Keratinocyte (primary cell): ENCODE data around the gene ABCC8.

Experiments used
- EZH2 ChIP-seq: IDR thresholded peaks from one replicate; pipeline ENCODE4 v1.6.1; 2012; ENCODE audit warnings: inconsistent platforms, mild to moderate bottlenecking, low read length, moderate library complexity
- TF ChIP-seq, protein P1 (sequence below), 3 experiments: IDR thresholded peaks in 1 of 3; conservative IDR thresholded peaks in 1 of 3; optimal IDR thresholded peaks in 1 of 3; 2 replicates in 2 of 3; 3 replicates in 1 of 3; pipeline versions ENCODE3 to v1.5.1; 2011; ENCODE audit warnings: low read length in 3 of 3, mild to moderate bottlenecking in 3 of 3, moderate library complexity in 2 of 3, control low read depth in 1 of 3, inconsistent platforms in 1 of 3; ENCODE audit not compliant: insufficient read depth in 2 of 3; ENCODE audit errors: extremely low read depth in 1 of 3

DNA sequence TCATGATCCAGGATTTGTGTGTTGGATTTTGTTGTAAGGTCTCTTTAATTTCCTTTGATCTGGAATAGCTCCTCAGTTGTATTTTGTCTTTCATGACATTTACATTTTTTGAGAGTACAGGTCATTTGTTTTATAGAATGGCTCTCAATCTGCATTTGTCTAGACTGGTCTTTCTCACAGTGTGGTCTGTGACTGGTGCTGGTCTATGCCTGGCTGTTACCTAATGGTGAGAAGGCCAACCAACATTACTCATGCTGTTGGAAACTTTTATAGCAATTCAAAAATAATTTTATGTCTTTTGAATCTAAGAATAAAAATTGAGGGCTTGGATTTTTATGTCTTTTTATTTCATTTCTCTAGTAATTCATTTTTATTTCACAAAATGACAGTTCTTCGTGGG is 129.0 kb downstream of the ABCC8 start:
- TF ChIP-seq, protein P1, sequence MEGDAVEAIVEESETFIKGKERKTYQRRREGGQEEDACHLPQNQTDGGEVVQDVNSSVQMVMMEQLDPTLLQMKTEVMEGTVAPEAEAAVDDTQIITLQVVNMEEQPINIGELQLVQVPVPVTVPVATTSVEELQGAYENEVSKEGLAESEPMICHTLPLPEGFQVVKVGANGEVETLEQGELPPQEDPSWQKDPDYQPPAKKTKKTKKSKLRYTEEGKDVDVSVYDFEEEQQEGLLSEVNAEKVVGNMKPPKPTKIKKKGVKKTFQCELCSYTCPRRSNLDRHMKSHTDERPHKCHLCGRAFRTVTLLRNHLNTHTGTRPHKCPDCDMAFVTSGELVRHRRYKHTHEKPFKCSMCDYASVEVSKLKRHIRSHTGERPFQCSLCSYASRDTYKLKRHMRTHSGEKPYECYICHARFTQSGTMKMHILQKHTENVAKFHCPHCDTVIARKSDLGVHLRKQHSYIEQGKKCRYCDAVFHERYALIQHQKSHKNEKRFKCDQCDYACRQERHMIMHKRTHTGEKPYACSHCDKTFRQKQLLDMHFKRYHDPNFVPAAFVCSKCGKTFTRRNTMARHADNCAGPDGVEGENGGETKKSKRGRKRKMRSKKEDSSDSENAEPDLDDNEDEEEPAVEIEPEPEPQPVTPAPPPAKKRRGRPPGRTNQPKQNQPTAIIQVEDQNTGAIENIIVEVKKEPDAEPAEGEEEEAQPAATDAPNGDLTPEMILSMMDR (optimal IDR thresholded peaks at IDR 0.05 in 1 of 3, IDR thresholded peaks at IDR 0.05 in 1 of 3, conservative IDR thresholded peaks at IDR 0.05 in 1 of 3; ENCODE audit: extremely low read depth in 1 of 3, insufficient read depth in 2 of 3, low read length in 3 of 3): no peak
- TF ChIP-seq EZH2: no peak
